Hepatocyte (in vitro differentiated cells): Measurements from ENCODE around the gene CBR4. TPM values are rescaled to one million over a fixed set of nuclear protein-coding genes. Genes with fewer than 3 reads are reported as not detected.

Experiments
- DNase-seq: peaks from one replicate; pipeline ENCODE4 v3.0.0-alpha.2; 2016; ENCODE audit warnings: low spot score
- H2AFZ ChIP-seq: fragments of 200-600 bp; sonication (generic); 2 replicates; pipeline ENCODE4 v1.6.0; 2016; ENCODE audit warnings: antibody characterized with exemption, mild to moderate bottlenecking
- H3K27ac ChIP-seq: fragments of 200-600 bp; sonication (generic); 2 replicates; pipeline ENCODE4 v1.5.1; 2016; ENCODE audit warnings: mild to moderate bottlenecking
- H3K27me3 ChIP-seq: fragments of 200-600 bp; sonication (generic); 2 replicates; pipeline ENCODE4 v1.6.1; 2016
- H3K36me3 ChIP-seq: fragments of 200-600 bp; sonication (generic); replicated peaks from 2 replicates; pipeline ENCODE4 v1.5.1; 2016; ENCODE audit warnings: low read depth; ENCODE audit not compliant: insufficient read depth
- H3K4me1 ChIP-seq: fragments of 200-600 bp; sonication (generic); 2 replicates; pipeline ENCODE4 v1.5.1; 2016; ENCODE audit warnings: mild to moderate bottlenecking, moderate library complexity; ENCODE audit not compliant: insufficient read depth
- H3K4me2 ChIP-seq: fragments of 200-600 bp; sonication (generic); 2 replicates; pipeline ENCODE4 v1.6.0; 2016
- H3K4me3 ChIP-seq: fragments of 200-600 bp; sonication (generic); 2 replicates; pipeline ENCODE4 v1.5.1; 2016; ENCODE audit warnings: mild to moderate bottlenecking
- H3K79me2 ChIP-seq: fragments of 200-600 bp; sonication (generic); 2 replicates; pipeline ENCODE4 v1.6.0; 2017; ENCODE audit warnings: mild to moderate bottlenecking
- H3K9me2 ChIP-seq: fragments of 200-600 bp; sonication (generic); replicated peaks from 2 replicates; pipeline ENCODE4 v1.6.0; 2017; ENCODE audit warnings: mild to moderate bottlenecking; ENCODE audit not compliant: insufficient read depth
- H3K9me3 ChIP-seq: fragments of 200-600 bp; sonication (generic); 2 replicates; pipeline ENCODE4 v1.5.1; 2016; ENCODE audit warnings: low read depth, mild to moderate bottlenecking
- H4K20me1 ChIP-seq: fragments of 200-600 bp; sonication (generic); 2 replicates; pipeline ENCODE4 v1.6.0; 2016; ENCODE audit warnings: mild to moderate bottlenecking; ENCODE audit not compliant: insufficient read depth, poor library complexity, severe bottlenecking
- CTCF ChIP-seq: fragments of 200-600 bp; sonication (generic); IDR thresholded peaks from 2 replicates; pipeline ENCODE4 v1.5.1; 2016; ENCODE audit warnings: antibody characterized with exemption, mild to moderate bottlenecking; ENCODE audit not compliant: poor library complexity
- EZH2 ChIP-seq: fragments of 200-600 bp; sonication (generic); IDR thresholded peaks from 2 replicates; pipeline ENCODE4 v1.6.1; 2016; ENCODE audit warnings: antibody characterized with exemption, mild to moderate bottlenecking, borderline replicate concordance
- EZH2phosphoT487 ChIP-seq: fragments of 200-600 bp; sonication (generic); IDR thresholded peaks from one replicate; pipeline ENCODE4 v1.6.1; 2018; ENCODE audit warnings: antibody characterized with exemption, mild to moderate bottlenecking, low read depth, moderate library complexity; ENCODE audit not compliant: unreplicated experiment, severe bottlenecking
- WGBS: methylation state at CpG from one replicate; pipeline ENCODE4 v1.1.6; 2016; ENCODE audit warnings: low lambda C conversion rate; ENCODE audit errors: missing lambda C conversion rate; 5-methylcytosine and 5-hydroxymethylcytosine counted together
- polyA plus RNA-seq: library from polyadenylated mRNA; unstranded; fragments of >200 nt; fragmentation: Nextera tagmentation; extraction: Ambion mirVana; gene quantifications from 2 replicates; pipeline ENCODE4 v1.2.1, GENCODE V29; 2016
- total RNA-seq: library from RNA; depleted of rRNA; stranded (reverse); fragments of >200 nt; gene quantifications from 2 replicates; pipeline ENCODE4 v1.2.3, GENCODE V29; 2014

Gene CBR4
- total and polyA plus RNA-seq, 2 experiments from 2014 or later = 18.5 to 26.9 TPM

GRCh38 chr4:169042608-169043007 lies 32.6 kb upstream of the CBR4 start:
- Histone ChIP-seq H3K4me1 (no peaks in the 10 kb centered on the region), H3K27me3 (no peaks in the 10 kb centered on the region), H2AFZ (no peak overlapping the region), H4K20me1 (no peaks in the 10 kb centered on the region), H3K9me2 (no peaks in the 10 kb centered on the region), H3K27ac (no peak overlapping the region), H3K9me3 (no peaks in the 10 kb centered on the region), H3K36me3 (no peaks in the 10 kb centered on the region), H3K4me3 (no peak overlapping the region), H3K79me2 (no peaks in the 10 kb centered on the region), H3K4me2 (no peak overlapping the region)
- WGBS = 83% methylated on average over 2 of the region's 2 CpGs
- TF ChIP-seq EZH2phosphoT487 = no peak
- no peak for TF ChIP-seq EZH2
- TF ChIP-seq CTCF = no peak
- no peak for DNase-seq

- H2AFZ ChIP-seq = no peak overlapping the region
- H3K4me3 ChIP-seq = no peak overlapping the region
- no peaks in the 10 kb centered on the region for H3K9me3 ChIP-seq
- H4K20me1 ChIP-seq = no peaks in the 10 kb centered on the region
- H3K36me3 ChIP-seq = no peaks in the 10 kb centered on the region
- H3K4me2 ChIP-seq = no peak overlapping the region
- no peaks in the 10 kb centered on the region for H3K9me2 ChIP-seq
- no peak overlapping the region for H3K27ac ChIP-seq
- DNase-seq = no peak
- no peaks in the 10 kb centered on the region for H3K27me3 ChIP-seq
- 88% methylated on average over 7 of the region's 7 CpGs for WGBS
- no peaks in the 10 kb centered on the region for H3K4me1 ChIP-seq
- TF ChIP-seq EZH2phosphoT487 = no peak
- no peak for TF ChIP-seq CTCF
- no peak for TF ChIP-seq EZH2
- H3K79me2 ChIP-seq = no peaks in the 10 kb centered on the region
These were observed 30.7 kb upstream of the CBR4 start for GRCh38 chr4:169040559-169041261.

- 71% methylated on average over 8 of the region's 8 CpGs for WGBS
These were observed 29.3 kb upstream of the CBR4 start for GRCh38 chr4:169039251-169039954.

More at GRCh38 chr4:169039251-169039954, 29.3 kb upstream of the CBR4 start:
- H3K27me3 ChIP-seq = no peaks in the 10 kb centered on the region
- no peak overlapping the region for H2AFZ ChIP-seq
- no peaks in the 10 kb centered on the region for H4K20me1 ChIP-seq
- H3K79me2 ChIP-seq = no peaks in the 10 kb centered on the region
- DNase-seq = no peak
- H3K9me2 ChIP-seq = no peaks in the 10 kb centered on the region
- TF ChIP-seq CTCF = no peak
- TF ChIP-seq EZH2 = no peak
- no peak for TF ChIP-seq EZH2phosphoT487
- H3K27ac ChIP-seq = no peak overlapping the region
- no peaks in the 10 kb centered on the region for H3K9me3 ChIP-seq
- H3K4me2 ChIP-seq = no peak overlapping the region
- no peaks in the 10 kb centered on the region for H3K4me1 ChIP-seq
- H3K4me3 ChIP-seq = no peak overlapping the region
- H3K36me3 ChIP-seq = no peaks in the 10 kb centered on the region
